H9 (cell line): Measurements from ENCODE around the gene CHKB. TPM values are rescaled to one million over a fixed set of nuclear protein-coding genes. Genes with fewer than 3 reads are reported as not detected.

Experiments used
- DNase-seq: peaks from one replicate; pipeline ENCODE4 v3.0.0-alpha.2; 2017
- H2AFZ ChIP-seq: one replicate; pipeline ENCODE4 v1.6.1; 2013; ENCODE audit warnings: mild to moderate bottlenecking, low read length, control low read depth, moderate library complexity
- H2AK5ac ChIP-seq: 2 replicates; pipeline ENCODE4 v1.6.1; 2013; ENCODE audit warnings: low read length, control low read depth, mixed read lengths; ENCODE audit not compliant: insufficient read length
- H2BK120ac ChIP-seq: one replicate; pipeline ENCODE4 v1.6.1; 2013; ENCODE audit warnings: low read depth, mild to moderate bottlenecking, low read length, control low read depth, inconsistent platforms; ENCODE audit not compliant: poor library complexity, severe bottlenecking
- H2BK12ac ChIP-seq: 2 replicates; pipeline ENCODE4 v1.6.1; 2013; ENCODE audit warnings: low read length, control low read depth, mixed read lengths, low read depth; ENCODE audit not compliant: insufficient read length
- H2BK15ac ChIP-seq: 2 replicates; pipeline ENCODE4 v1.6.1; 2013; ENCODE audit warnings: low read depth, low read length, control low read depth
- H2BK20ac ChIP-seq: one replicate; pipeline ENCODE4 v1.6.1; 2013; ENCODE audit warnings: low read depth, mild to moderate bottlenecking, low read length, control low read depth, inconsistent platforms; ENCODE audit not compliant: poor library complexity, severe bottlenecking
- H2BK5ac ChIP-seq: 2 replicates; pipeline ENCODE4 v1.6.1; 2013; ENCODE audit warnings: low read length, control low read depth, mixed read lengths; ENCODE audit not compliant: insufficient read length
- H3K14ac ChIP-seq: 2 replicates; pipeline ENCODE4 v1.6.1; 2013; ENCODE audit warnings: low read length, control low read depth; ENCODE audit not compliant: insufficient read depth
- H3K18ac ChIP-seq: 2 replicates; pipeline ENCODE4 v1.6.1; 2013; ENCODE audit warnings: low read depth, mild to moderate bottlenecking, mixed read lengths, low read length, control low read depth; ENCODE audit not compliant: insufficient read length
- H3K23ac ChIP-seq: 2 replicates; pipeline ENCODE4 v1.6.1; 2013; ENCODE audit warnings: low read length, control low read depth, mixed read lengths, low read depth; ENCODE audit not compliant: insufficient read length
- H3K23me2 ChIP-seq: 2 replicates; pipeline ENCODE4 v1.6.1; 2013; ENCODE audit warnings: low read depth, mild to moderate bottlenecking, mixed read lengths, low read length, control low read depth; ENCODE audit not compliant: insufficient read length, poor library complexity, severe bottlenecking
- H3K27ac ChIP-seq: 2 replicates; pipeline ENCODE4 v1.5.1; 2013; ENCODE audit warnings: low read length, control low read depth, mixed read lengths, low read depth; ENCODE audit not compliant: insufficient read length
- H3K27me3 ChIP-seq: 2 replicates; pipeline ENCODE4 v1.6.1; 2013; ENCODE audit warnings: low read length, control low read depth, inconsistent platforms; ENCODE audit not compliant: insufficient read depth
- H3K4ac ChIP-seq: 2 replicates; pipeline ENCODE4 v1.6.1; 2013; ENCODE audit warnings: low read depth, mild to moderate bottlenecking, control low read depth, inconsistent platforms, low read length, moderate library complexity
- H3K4me1 ChIP-seq: 2 replicates; pipeline ENCODE4 v1.6.1; 2013; ENCODE audit warnings: low read length, control low read depth, inconsistent platforms; ENCODE audit not compliant: insufficient read depth
- H3K4me2 ChIP-seq: 2 replicates; pipeline ENCODE4 v1.6.1; 2013; ENCODE audit warnings: low read length, control low read depth, mixed read lengths; ENCODE audit not compliant: insufficient read length, insufficient read depth
- H3K56ac ChIP-seq: 2 replicates; pipeline ENCODE4 v1.6.1; 2013; ENCODE audit warnings: low read depth, mild to moderate bottlenecking, mixed read lengths, low read length, control low read depth; ENCODE audit not compliant: insufficient read length
- H3K79me1 ChIP-seq: 2 replicates; pipeline ENCODE4 v1.6.1; 2013; ENCODE audit warnings: low read depth, mild to moderate bottlenecking, moderate library complexity, low read length, control low read depth, inconsistent platforms; ENCODE audit not compliant: insufficient read depth, poor library complexity, severe bottlenecking
- H3K79me2 ChIP-seq: 2 replicates; pipeline ENCODE4 v1.6.1; 2013; ENCODE audit warnings: low read length, control low read depth, inconsistent platforms; ENCODE audit not compliant: insufficient read depth
- H3K9ac ChIP-seq: 2 replicates; pipeline ENCODE4 v1.6.1; 2013; ENCODE audit warnings: low read length, control low read depth, mixed read lengths; ENCODE audit not compliant: insufficient read length; ENCODE audit errors: extremely low read depth
- H3K9me3 ChIP-seq: one replicate; pipeline ENCODE4 v1.6.1; 2013; ENCODE audit warnings: low read depth, low read length, inconsistent platforms; ENCODE audit not compliant: control insufficient read depth
- H3T11ph ChIP-seq: one replicate; pipeline ENCODE4 v1.6.1; 2013; ENCODE audit warnings: mild to moderate bottlenecking, low read length, control low read depth, inconsistent platforms
- H4K20me1 ChIP-seq: one replicate; pipeline ENCODE4 v1.6.1; 2013; ENCODE audit not compliant: control insufficient read depth, insufficient read length, insufficient read depth
- H4K5ac ChIP-seq: 2 replicates; pipeline ENCODE4 v1.6.1; 2013; ENCODE audit warnings: low read depth, mild to moderate bottlenecking, mixed read lengths, low read length, control low read depth; ENCODE audit not compliant: insufficient read length
- H4K8ac ChIP-seq: replicated peaks from 2 replicates; pipeline ENCODE4 v1.6.1; 2013; ENCODE audit warnings: low read length, control low read depth, mixed read lengths, low read depth; ENCODE audit not compliant: insufficient read length
- H4K91ac ChIP-seq: 2 replicates; pipeline ENCODE4 v1.6.1; 2013; ENCODE audit warnings: low read depth, mild to moderate bottlenecking, moderate library complexity, mixed read lengths, low read length, control low read depth; ENCODE audit not compliant: insufficient read length
- H3K27ac Mint-ChIP-seq, 3 experiments: 2 replicates in 2 of 3; 3 replicates in 1 of 3; pipeline ENCODE4 v1.8.0; 2020 to 2021; ENCODE audit warnings: mixed read lengths in 3 of 3, mild to moderate bottlenecking in 1 of 3, moderate library complexity in 1 of 3
- H3K27me3 Mint-ChIP-seq: 2 replicates; pipeline ENCODE4 v1.8.0; 2021; ENCODE audit warnings: low read depth, mild to moderate bottlenecking, moderate library complexity, mixed read lengths
- H3K36me3 Mint-ChIP-seq, 3 experiments: 2 replicates in 2 of 3; 3 replicates in 1 of 3; pipeline ENCODE4 v1.8.0; 2020 to 2021; ENCODE audit warnings: low read depth in 3 of 3, mixed read lengths in 3 of 3; ENCODE audit not compliant: insufficient read depth in 1 of 3
- H3K4me1 Mint-ChIP-seq, 2 experiments: 2 replicates each; pipeline ENCODE4 v1.8.0; 2020; ENCODE audit warnings: mixed read lengths in 2 of 2
- H3K4me3 Mint-ChIP-seq, 2 experiments: 2 replicates in 1 of 2; 3 replicates in 1 of 2; pipeline ENCODE4 v1.8.0; 2020 to 2021; ENCODE audit warnings: mild to moderate bottlenecking in 2 of 2, mixed read lengths in 2 of 2, moderate library complexity in 1 of 2
- H3K9me3 Mint-ChIP-seq, 2 experiments: 2 replicates in 1 of 2; 3 replicates in 1 of 2; pipeline ENCODE4 v1.8.0; 2020; ENCODE audit warnings: mild to moderate bottlenecking in 2 of 2, mixed read lengths in 2 of 2, moderate library complexity in 1 of 2
- WGBS: extraction: QIAGEN DNeasy Blood & Tissue Kit; methylation state at CpG from one replicate; pipeline ENCODE4 v1.1.7; 2013; ENCODE audit warnings: missing lambda C conversion rate, low lambda C conversion rate, mixed read lengths; ENCODE audit not compliant: insufficient read length; ENCODE audit errors: extremely low coverage; 5-methylcytosine and 5-hydroxymethylcytosine counted together
- long read RNA-seq: library from polyadenylated mRNA; unstranded; transcript quantifications from one replicate; pipeline ENCODE4 v2.0.0, GENCODE V29; 2020
- total RNA-seq: library from RNA; stranded (reverse); gene quantifications from 2 replicates; pipeline ENCODE4 v1.2.1, GENCODE V29; 2021
- TF ChIP-seq, protein P1 (sequence below): fragments of 200-600 bp; sonication (generic); conservative IDR thresholded peaks from 3 replicates; pipeline ENCODE4 v1.8.0; 2021; ENCODE audit warnings: antibody characterized with exemption, mild to moderate bottlenecking

Gene CHKB, protein sequence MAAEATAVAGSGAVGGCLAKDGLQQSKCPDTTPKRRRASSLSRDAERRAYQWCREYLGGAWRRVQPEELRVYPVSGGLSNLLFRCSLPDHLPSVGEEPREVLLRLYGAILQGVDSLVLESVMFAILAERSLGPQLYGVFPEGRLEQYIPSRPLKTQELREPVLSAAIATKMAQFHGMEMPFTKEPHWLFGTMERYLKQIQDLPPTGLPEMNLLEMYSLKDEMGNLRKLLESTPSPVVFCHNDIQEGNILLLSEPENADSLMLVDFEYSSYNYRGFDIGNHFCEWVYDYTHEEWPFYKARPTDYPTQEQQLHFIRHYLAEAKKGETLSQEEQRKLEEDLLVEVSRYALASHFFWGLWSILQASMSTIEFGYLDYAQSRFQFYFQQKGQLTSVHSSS
- 64.1 and 64.9 TPM in 2 replicates for total RNA-seq
- long read RNA-seq, transcript CHKB-201 (11 exons, 1,638 nt), result major isoform, 80 of 92 reads
- long read RNA-seq, partial matches to known transcripts, result 1 of 92 reads
- long read RNA-seq, other reads (novel, unspliced or antisense), result 8 of 92 reads

DNA sequence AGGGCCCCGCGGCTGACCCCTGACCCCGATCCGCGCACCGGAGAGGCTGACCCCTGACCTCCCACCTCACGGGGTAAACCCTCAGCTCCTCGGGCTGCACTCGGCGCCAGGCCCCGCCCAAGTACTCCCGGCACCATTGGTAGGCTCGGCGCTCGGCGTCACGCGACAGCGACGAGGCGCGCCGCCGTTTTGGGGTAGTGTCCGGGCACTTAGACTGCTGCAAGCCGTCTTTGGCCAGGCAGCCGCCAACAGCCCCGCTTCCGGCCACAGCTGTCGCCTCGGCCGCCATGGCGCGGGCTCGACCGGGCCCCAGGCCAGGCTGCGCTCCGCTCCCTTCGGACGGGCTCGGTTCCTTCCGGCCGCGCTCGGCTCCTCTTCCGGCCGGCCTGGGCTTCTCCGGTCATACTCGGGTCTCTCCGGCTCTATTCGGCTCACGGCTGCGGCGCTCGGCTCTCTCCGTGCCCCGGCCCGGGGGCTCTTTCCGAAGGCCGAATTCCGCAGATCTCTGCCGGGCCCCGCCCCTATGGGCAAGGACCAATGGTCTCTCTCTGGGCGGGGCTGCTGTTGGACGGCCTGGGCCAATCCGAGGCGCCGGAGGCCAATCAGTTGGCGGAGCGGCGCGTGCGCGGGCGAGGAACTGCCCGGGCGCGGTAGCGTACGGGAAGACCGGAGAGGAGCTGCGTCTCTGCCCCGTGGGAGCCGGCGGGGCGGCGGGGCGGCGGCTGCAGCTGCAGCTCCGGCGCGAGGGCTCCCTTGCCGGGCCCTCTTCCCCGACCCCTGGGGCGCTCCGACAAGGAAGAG, at the start of gene CHKB:
CHKB (minus strand) TSS at position 357 of the 801 bp plus-strand sequence; CDS start at position 289, 68 bp downstream.
- Histone ChIP-seq H2BK20ac (no peak within 1 kb of the TSS), H2BK12ac (no peak within 1 kb of the TSS), H3T11ph (no peak within 1 kb of the TSS), H3K23ac (no peak within 1 kb of the TSS), H3K4me2 (peak within 1 kb of the TSS; percentile 93), H3K9ac (peak within 1 kb of the TSS; percentile 75), H2BK120ac (no peak within 1 kb of the TSS), H2AFZ (no peak within 1 kb of the TSS), H3K23me2 (no peaks in the 10 kb centered on the region), H2BK5ac (no peak within 1 kb of the TSS), H2BK15ac (no peak within 1 kb of the TSS), H3K18ac (peak within 1 kb of the TSS; percentile 99), H3K79me2 (no peaks in the 10 kb centered on the region), H3K27ac (no peak within 1 kb of the TSS), H4K20me1 (no peaks in the 10 kb centered on the region), H3K56ac (no peak within 1 kb of the TSS), H3K4me1 (peaks cover 2% of the 10 kb centered on the region; the same call in 1 of the 2 replicates), H4K91ac (no peak within 1 kb of the TSS), H3K27me3 (no peaks in the 10 kb centered on the region), H3K79me1 (peaks cover 4% of the 10 kb centered on the region), H4K5ac (no peak within 1 kb of the TSS), H2AK5ac (no peak within 1 kb of the TSS), H3K9me3 (no peaks in the 10 kb centered on the region), H3K14ac (peak within 1 kb of the TSS; percentile 97), H4K8ac (no peak within 1 kb of the TSS), H3K4ac (no peak within 1 kb of the TSS)
- Mint-ChIP-seq H3K27me3 (peaks cover 6% of the 10 kb centered on the region), H3K36me3 (peaks cover 4 to 19% (median 14%) of the 10 kb centered on the region in 3 experiments; a peak in 6 of 7 replicates), H3K4me1 (peaks cover 14 to 23% of the 10 kb centered on the region in 2 experiments), H3K4me3 (peak within 1 kb of the TSS; percentile 80 to 89), H3K27ac (peak within 1 kb of the TSS; percentile 85 to 90 (median 86); a peak in 5 of 7 replicates), H3K9me3 (no peaks in the 10 kb centered on the region)
- peak; percentile 98 for DNase-seq
- WGBS, result no CpG with 5 or more reads among the region's 96 CpGs
- TF ChIP-seq, protein P1, sequence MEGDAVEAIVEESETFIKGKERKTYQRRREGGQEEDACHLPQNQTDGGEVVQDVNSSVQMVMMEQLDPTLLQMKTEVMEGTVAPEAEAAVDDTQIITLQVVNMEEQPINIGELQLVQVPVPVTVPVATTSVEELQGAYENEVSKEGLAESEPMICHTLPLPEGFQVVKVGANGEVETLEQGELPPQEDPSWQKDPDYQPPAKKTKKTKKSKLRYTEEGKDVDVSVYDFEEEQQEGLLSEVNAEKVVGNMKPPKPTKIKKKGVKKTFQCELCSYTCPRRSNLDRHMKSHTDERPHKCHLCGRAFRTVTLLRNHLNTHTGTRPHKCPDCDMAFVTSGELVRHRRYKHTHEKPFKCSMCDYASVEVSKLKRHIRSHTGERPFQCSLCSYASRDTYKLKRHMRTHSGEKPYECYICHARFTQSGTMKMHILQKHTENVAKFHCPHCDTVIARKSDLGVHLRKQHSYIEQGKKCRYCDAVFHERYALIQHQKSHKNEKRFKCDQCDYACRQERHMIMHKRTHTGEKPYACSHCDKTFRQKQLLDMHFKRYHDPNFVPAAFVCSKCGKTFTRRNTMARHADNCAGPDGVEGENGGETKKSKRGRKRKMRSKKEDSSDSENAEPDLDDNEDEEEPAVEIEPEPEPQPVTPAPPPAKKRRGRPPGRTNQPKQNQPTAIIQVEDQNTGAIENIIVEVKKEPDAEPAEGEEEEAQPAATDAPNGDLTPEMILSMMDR, result no peak
